H1 (cell line): ENCODE data around the gene PQBP1. TPM values are rescaled to one million over a fixed set of nuclear protein-coding genes. Genes with fewer than 3 reads are reported as not detected.
"Not testable (repeated sequence)": the region's sequence is repeated elsewhere in the genome, so short reads cannot be mapped to it uniquely, and the experiment has no call there.

ENCODE experiments used
- CTCF ChIA-PET: fragments of 300-600 bp; sonication (Branson Sonifier 250); formaldehyde crosslinking; loops from one replicate; lab custom pipeline; 2021; ENCODE audit not compliant: partially characterized antibody; lab: Charles Lee
- POLR2A ChIA-PET: fragments of 300-600 bp; sonication (Branson Sonifier 250); formaldehyde crosslinking; loops from one replicate; lab custom pipeline; 2021; ENCODE audit warnings: inconsistent platforms; ENCODE audit not compliant: partially characterized antibody; lab: Charles Lee
- DNase-seq, 2 experiments: peaks; one replicate each; pipeline versions ENCODE4 v3.0.0 to v3.0.0-alpha.2; 2010 to 2022; ENCODE audit warnings: low spot score in 2 of 2, low read depth in 1 of 2, mixed read lengths in 1 of 2
- FAIRE-seq: peaks from 2 replicates; lab custom pipeline; 2011; peaks lifted over from hg19 to GRCh38; lab: Jason Lieb, UNC
- H2AFZ ChIP-seq: 2 replicates; pipeline ENCODE4 v1.8.1; 2012; ENCODE audit warnings: low read length, inconsistent platforms
- H2AK5ac ChIP-seq: 2 replicates; pipeline ENCODE4 v1.6.1; 2013; ENCODE audit warnings: low read depth, low read length
- H2BK120ac ChIP-seq: replicated peaks from 2 replicates; pipeline ENCODE3; 2013; ENCODE audit warnings: low read depth, low read length, inconsistent platforms
- H2BK12ac ChIP-seq: 2 replicates; pipeline ENCODE4 v1.6.1; 2013; ENCODE audit warnings: low read depth, low read length
- H2BK15ac ChIP-seq: 2 replicates; pipeline ENCODE4 v1.6.1; 2013; ENCODE audit warnings: low read length
- H2BK20ac ChIP-seq: 2 replicates; pipeline ENCODE4 v1.6.1; 2013; ENCODE audit warnings: low read length
- H2BK5ac ChIP-seq: 2 replicates; pipeline ENCODE4 v1.6.1; 2013; ENCODE audit warnings: low read depth, low read length
- H3K14ac ChIP-seq: 2 replicates; pipeline ENCODE4 v1.6.1; 2013; ENCODE audit warnings: inconsistent platforms; ENCODE audit not compliant: insufficient read length
- H3K18ac ChIP-seq: 2 replicates; pipeline ENCODE4 v1.6.1; 2013; ENCODE audit warnings: low read length; ENCODE audit errors: extremely low read depth
- H3K23ac ChIP-seq: 2 replicates; pipeline ENCODE4 v1.6.1; 2013; ENCODE audit warnings: inconsistent platforms; ENCODE audit not compliant: insufficient read length
- H3K23me2 ChIP-seq: 2 replicates; pipeline ENCODE4 v1.6.1; 2013; ENCODE audit warnings: low read depth, low read length
- H3K27ac ChIP-seq: 2 replicates; pipeline ENCODE4 v1.6.1; 2011; ENCODE audit warnings: low read depth, low read length, inconsistent platforms
- H3K27me3 ChIP-seq, 4 experiments: replicated peaks in 1 of 4; 1 replicate in 1 of 4; 2 replicates in 3 of 4; pipeline versions ENCODE4 v1.6.1 to v1.8.1; 2011 to 2013; ENCODE audit warnings: low read length in 3 of 4, mild to moderate bottlenecking in 3 of 4, inconsistent platforms in 2 of 4, mixed read lengths in 2 of 4, moderate library complexity in 1 of 4; ENCODE audit not compliant: control insufficient read depth in 3 of 4, insufficient read depth in 3 of 4; ENCODE audit errors: extremely low read depth in 1 of 4
- H3K36me3 ChIP-seq, 4 experiments: 2 replicates each; pipeline versions ENCODE4 v1.6.1 to v1.8.1; 2011 to 2013; ENCODE audit warnings: mild to moderate bottlenecking in 4 of 4, low read length in 3 of 4, moderate library complexity in 2 of 4, control low read depth in 1 of 4, inconsistent platforms in 1 of 4; ENCODE audit not compliant: insufficient read depth in 4 of 4, control insufficient read depth in 2 of 4
- H3K4ac ChIP-seq: replicated peaks from 2 replicates; pipeline ENCODE3; 2013; ENCODE audit warnings: low read length, low read depth, mixed read lengths, inconsistent platforms; ENCODE audit not compliant: insufficient read length
- H3K4me1 ChIP-seq, 4 experiments: replicated peaks in 1 of 4; 1 replicate in 1 of 4; 2 replicates in 3 of 4; pipeline versions ENCODE4 v1.6.1 to v1.8.1; 2011 to 2013; ENCODE audit warnings: low read length in 3 of 4, inconsistent platforms in 2 of 4, mixed read lengths in 1 of 4; ENCODE audit not compliant: insufficient read depth in 4 of 4, control insufficient read depth in 3 of 4
- H3K4me2 ChIP-seq, 2 experiments: 2 replicates each; pipeline versions ENCODE4 v1.6.1 to v1.8.1; 2011 to 2013; ENCODE audit warnings: low read depth in 2 of 2, low read length in 2 of 2, control low read depth in 1 of 2, inconsistent platforms in 1 of 2, mild to moderate bottlenecking in 1 of 2; ENCODE audit not compliant: insufficient read depth in 1 of 2
- H3K4me3 ChIP-seq, 4 experiments: fragments of 200-600, 300-600 bp in 1 of 4; sonication (generic), shearing (Covaris generic), sonication (Bioruptor Twin) in 1 of 4; 2 replicates each; pipeline versions ENCODE4 v1.5.1 to v1.8.1; 2011 to 2016; ENCODE audit warnings: low read length in 4 of 4, low read depth in 3 of 4, control low read depth in 2 of 4, inconsistent platforms in 2 of 4, mild to moderate bottlenecking in 2 of 4, mixed read lengths in 1 of 4, moderate library complexity in 1 of 4; ENCODE audit not compliant: insufficient read depth in 2 of 4; ENCODE audit errors: extremely low read depth in 1 of 4
- H3K56ac ChIP-seq: replicated peaks from 2 replicates; pipeline ENCODE3; 2013; ENCODE audit warnings: low read depth, mild to moderate bottlenecking, mixed read lengths, low read length, inconsistent platforms; ENCODE audit not compliant: insufficient read length
- H3K79me1 ChIP-seq: 2 replicates; pipeline ENCODE4 v1.6.1; 2013; ENCODE audit warnings: low read depth, low read length, control low read depth
- H3K79me2 ChIP-seq, 2 experiments: 2 replicates each; pipeline versions ENCODE4 v1.6.1 to v1.8.1; 2012 to 2013; ENCODE audit warnings: low read length in 2 of 2, mild to moderate bottlenecking in 2 of 2, inconsistent platforms in 1 of 2; ENCODE audit not compliant: insufficient read depth in 2 of 2, control insufficient read depth in 1 of 2
- H3K9ac ChIP-seq, 4 experiments: replicated peaks in 1 of 4; 1 replicate in 1 of 4; 2 replicates in 3 of 4; pipeline versions ENCODE4 v1.6.1 to v1.8.1; 2011 to 2013; ENCODE audit warnings: low read depth in 3 of 4, low read length in 3 of 4, control low read depth in 2 of 4, mild to moderate bottlenecking in 2 of 4, moderate library complexity in 2 of 4, inconsistent platforms in 1 of 4; ENCODE audit errors: extremely low read depth in 1 of 4
- H3K9me3 ChIP-seq, 2 experiments: 2 replicates each; pipeline versions ENCODE4 v1.6.1 to v1.8.1; 2012 to 2013; ENCODE audit warnings: mild to moderate bottlenecking in 2 of 2, moderate library complexity in 2 of 2, control low read depth in 1 of 2, inconsistent platforms in 1 of 2, low read depth in 1 of 2, low read length in 1 of 2, mixed read lengths in 1 of 2; ENCODE audit not compliant: insufficient read depth in 2 of 2
- H4K20me1 ChIP-seq, 2 experiments: replicated peaks in 1 of 2; 2 replicates each; pipeline versions ENCODE3 to v1.8.1; 2011 to 2013; ENCODE audit warnings: inconsistent platforms in 2 of 2, low read length in 2 of 2, mild to moderate bottlenecking in 1 of 2; ENCODE audit not compliant: insufficient read depth in 2 of 2, control insufficient read depth in 1 of 2
- H4K5ac ChIP-seq: 2 replicates; pipeline ENCODE4 v1.6.1; 2013; ENCODE audit warnings: low read length, low read depth, mixed read lengths, inconsistent platforms; ENCODE audit not compliant: insufficient read length
- H4K8ac ChIP-seq: 2 replicates; pipeline ENCODE4 v1.8.0; 2013; ENCODE audit warnings: mild to moderate bottlenecking, moderate library complexity, low read length, inconsistent platforms; ENCODE audit not compliant: insufficient read depth; ENCODE audit errors: extremely low read depth
- H4K91ac ChIP-seq: replicated peaks from 2 replicates; pipeline ENCODE3; 2013; ENCODE audit warnings: low read length, mixed read lengths, inconsistent platforms; ENCODE audit not compliant: insufficient read length
- WGBS, 2 experiments: shearing (Covaris generic) in 1 of 2; methylation state at CpG; one replicate each; pipeline versions ENCODE4 v1.1.6 to v1.1.7; 2013 to 2015; ENCODE audit warnings: low lambda C conversion rate in 2 of 2, mixed read lengths in 2 of 2, inconsistent platforms in 1 of 2, low coverage in 1 of 2, missing lambda C conversion rate in 1 of 2; ENCODE audit not compliant: insufficient replicate concordance in 2 of 2, insufficient coverage in 1 of 2, insufficient read length in 1 of 2; ENCODE audit errors: extremely low coverage in 1 of 2, missing lambda C conversion rate in 1 of 2; 5-methylcytosine and 5-hydroxymethylcytosine counted together
- polyA plus RNA-seq, 7 experiments: library from polyadenylated mRNA; depleted of rRNA in 3 of 7; stranded (reverse) in 5 of 7; unstranded in 2 of 7; fragments of >200 nt in 5 of 7; fragments of 200-250 nt in 2 of 7; gene quantifications; 1 replicate in 5 of 7; 2 replicates in 1 of 7; 4 replicates in 1 of 7; pipeline versions ENCODE4 v1.2.1 to v1.2.3, GENCODE V29; 2011 to 2013; ENCODE audit warnings: missing spikeins in 2 of 7, mixed read lengths in 2 of 7
- total RNA-seq: library from RNA; stranded (reverse); fragmentation: NEBNext Ultra II Directional; extraction: Animal tissue kit (Norgen Biotek cat#: 25700); gene quantifications from 2 replicates; pipeline ENCODE4 v1.2.1, GENCODE V29; 2021

PQBP1 gene
- total and polyA plus RNA-seq, 2 of the 8 experiments (the other 6 are each of a cell fraction or from before 2014, with no cell fraction given) = 91.7 to 95.9 TPM

- H2AFZ ChIP-seq, DNase-seq, H3K79me2 ChIP-seq, H3K4ac ChIP-seq, H3K9ac ChIP-seq, H3K4me2 ChIP-seq, H3K79me1 ChIP-seq, H2BK20ac ChIP-seq, H4K91ac ChIP-seq, H4K20me1 ChIP-seq, H2BK12ac ChIP-seq, FAIRE-seq, H4K5ac ChIP-seq, H3K27ac ChIP-seq, H3K9me3 ChIP-seq, H3K14ac ChIP-seq, H2BK120ac ChIP-seq, H4K8ac ChIP-seq, H3K23ac ChIP-seq, H3K36me3 ChIP-seq, H3K4me3 ChIP-seq, H2AK5ac ChIP-seq, H2BK5ac ChIP-seq, H3K27me3 ChIP-seq, H3K4me1 ChIP-seq, H3K56ac ChIP-seq, H3K23me2 ChIP-seq, H3K18ac ChIP-seq, H2BK15ac ChIP-seq: not testable (repeated sequence)
- ChIA-PET CTCF (interaction anchor here (1.2 kb wide), 1 partner anchor 18 kb away, joined by 3 read pairs; no protein-coding TSS in a partner anchor), POLR2A (interaction anchor here (0.6 to 1.3 kb wide), 2 partner anchors 24 to 115 kb away, joined by 3 read pairs; partner anchors contain the start of gene GRIPAP1)
- 78% methylated on average over 2 of the region's 5 CpGs; no CpG with 5 or more reads in 1 of the 2 experiments for WGBS, 2 experiments
Observed at GRCh38 chrX:48886586-48886985, 11.1 kb upstream of the PQBP1 start.
